GM23338 (cell line): ENCODE data around the gene AKR1D1. TPM values are rescaled to one million over a fixed set of nuclear protein-coding genes. Genes with fewer than 3 reads are reported as not detected.

Source experiments
- ATAC-seq: fragments of 200-7000 bp; cut with Tn5 transposase; 3 replicates; pipeline ENCODE4 v1.9.1; 2020
- DNase-seq: peaks from one replicate; pipeline ENCODE4 v3.0.0-alpha.2; 2015; ENCODE audit warnings: low spot score
- H2AFZ ChIP-seq: fragments of 200-600 bp; sonication (generic); 2 replicates; pipeline ENCODE4 v1.8.0; 2016; ENCODE audit warnings: antibody characterized with exemption, mild to moderate bottlenecking, moderate library complexity
- H3F3A ChIP-seq: fragments of 200-600 bp; sonication (generic); replicated peaks from 2 replicates; pipeline ENCODE4 v1.8.0; 2017; ENCODE audit warnings: antibody characterized with exemption, mixed run types, low read depth
- H3K27ac ChIP-seq: fragments of 200-600 bp; sonication (generic); 2 replicates; pipeline ENCODE4 v1.6.1; 2016; ENCODE audit warnings: low read depth
- H3K27me3 ChIP-seq: fragments of 200-600 bp; sonication (generic); 2 replicates; pipeline ENCODE4 v1.8.0; 2016; ENCODE audit warnings: mild to moderate bottlenecking, mixed run types, moderate library complexity; ENCODE audit not compliant: insufficient read depth
- H3K36me3 ChIP-seq: fragments of 200-600 bp; sonication (generic); 2 replicates; pipeline ENCODE4 v1.8.0; 2016; ENCODE audit warnings: mild to moderate bottlenecking; ENCODE audit not compliant: insufficient read depth
- H3K4me1 ChIP-seq: fragments of 200-600 bp; sonication (generic); 2 replicates; pipeline ENCODE4 v1.8.0; 2016; ENCODE audit warnings: mild to moderate bottlenecking, moderate library complexity; ENCODE audit not compliant: insufficient read depth
- H3K4me2 ChIP-seq: fragments of 200-600 bp; sonication (generic); 2 replicates; pipeline ENCODE4 v1.7.1; 2017; ENCODE audit warnings: mixed run types
- H3K4me3 ChIP-seq: fragments of 200-600 bp; sonication (generic); 2 replicates; pipeline ENCODE4 v1.6.1; 2016; ENCODE audit warnings: mixed run types
- H3K79me2 ChIP-seq: fragments of 200-600 bp; sonication (generic); replicated peaks from 2 replicates; pipeline ENCODE4 v1.8.0; 2017; ENCODE audit warnings: mild to moderate bottlenecking; ENCODE audit not compliant: insufficient read depth
- H3K9me2 ChIP-seq: fragments of 200-600 bp; sonication (generic); 2 replicates; pipeline ENCODE4 v1.8.0; 2017; ENCODE audit not compliant: insufficient read depth
- H4K20me1 ChIP-seq: fragments of 200-600 bp; sonication (generic); replicated peaks from 2 replicates; pipeline ENCODE4 v1.8.0; 2017; ENCODE audit warnings: mild to moderate bottlenecking; ENCODE audit not compliant: insufficient read depth
- H3K27ac Mint-ChIP-seq: 2 replicates; pipeline ENCODE4 v1.8.0; 2020; ENCODE audit warnings: inconsistent platforms, mild to moderate bottlenecking, moderate library complexity, mixed read lengths
- H3K27me3 Mint-ChIP-seq: 3 replicates; pipeline ENCODE4 v1.8.0; 2022; ENCODE audit warnings: low read depth, mild to moderate bottlenecking, moderate library complexity, mixed read lengths, inconsistent platforms; ENCODE audit not compliant: insufficient read depth, poor library complexity
- H3K36me3 Mint-ChIP-seq: 3 replicates; pipeline ENCODE4 v1.8.0; 2021; ENCODE audit warnings: low read depth, mild to moderate bottlenecking, inconsistent platforms, moderate library complexity, mixed read lengths
- H3K4me1 Mint-ChIP-seq: 3 replicates; pipeline ENCODE4 v1.8.0; 2020; ENCODE audit warnings: mild to moderate bottlenecking, inconsistent platforms, mixed read lengths
- H3K4me3 Mint-ChIP-seq: 3 replicates; pipeline ENCODE4 v1.8.0; 2021; ENCODE audit warnings: moderate library complexity, mild to moderate bottlenecking, inconsistent platforms, mixed read lengths
- H3K9me3 Mint-ChIP-seq: 3 replicates; pipeline ENCODE4 v1.8.0; 2020; ENCODE audit warnings: moderate library complexity, mild to moderate bottlenecking, inconsistent platforms, mixed read lengths
- EZH2 ChIP-seq: fragments of 200-600 bp; sonication (generic); IDR thresholded peaks from one replicate; pipeline ENCODE4 v1.8.0; 2017; ENCODE audit warnings: antibody characterized with exemption, mild to moderate bottlenecking, low read depth; ENCODE audit not compliant: unreplicated experiment
- NANOG ChIP-seq: IDR thresholded peaks from 2 replicates; pipeline ENCODE4 v1.6.1; 2016; ENCODE audit warnings: antibody characterized with exemption, borderline replicate concordance
- POLR2AphosphoS5 ChIP-seq: IDR thresholded peaks from 2 replicates; pipeline ENCODE4 v1.6.1; 2016; ENCODE audit warnings: antibody characterized with exemption, low read depth
- STAT1 ChIP-seq: IDR thresholded peaks from one replicate; pipeline ENCODE4 v1.6.1; 2016; ENCODE audit warnings: antibody characterized with exemption; ENCODE audit not compliant: unreplicated experiment
- polyA plus RNA-seq: library from polyadenylated mRNA; unstranded; fragments of >200 nt; fragmentation: Nextera tagmentation; extraction: Ambion mirVana; gene quantifications from 2 replicates; pipeline ENCODE4 v1.2.1, GENCODE V29; 2016
- small RNA-seq: library from RNA; depleted of rRNA; stranded (forward); fragments of <200 nt; gene quantifications from one replicate; pipeline ENCODE3, GENCODE V24; 2014; ENCODE audit warnings: low replicate concordance
- total RNA-seq: library from RNA; depleted of rRNA; stranded (reverse); fragments of >200 nt; shearing (Covaris generic); gene quantifications from 2 replicates; pipeline ENCODE4 v1.2.3, GENCODE V29; 2014; rRNA removed
- TF ChIP-seq, protein P1 (sequence below), 2 experiments: fragments of 200-600 bp in 1 of 2; sonication (generic) in 1 of 2; conservative IDR thresholded peaks; 2 replicates each; pipeline versions ENCODE4 v1.5.1 to v1.6.1; 2016 to 2017; ENCODE audit warnings: antibody characterized with exemption in 2 of 2, low read depth in 2 of 2, mild to moderate bottlenecking in 2 of 2, moderate library complexity in 1 of 2
- TF ChIP-seq, protein P2 (sequence below): fragments of 250-450 bp; sonication (Bioruptor Pico); IDR thresholded peaks from 2 replicates; pipeline ENCODE4 v1.5.0; 2020; ENCODE audit warnings: mild to moderate bottlenecking, moderate library complexity
- TF ChIP-seq, protein P3 (sequence below): IDR thresholded peaks from 2 replicates; pipeline ENCODE4 v1.6.1; 2016; ENCODE audit warnings: antibody characterized with exemption

AKR1D1 gene
- total and polyA plus RNA-seq, 2 experiments from 2014 or later, result 0.14 TPM; not detected in 1

DNA sequence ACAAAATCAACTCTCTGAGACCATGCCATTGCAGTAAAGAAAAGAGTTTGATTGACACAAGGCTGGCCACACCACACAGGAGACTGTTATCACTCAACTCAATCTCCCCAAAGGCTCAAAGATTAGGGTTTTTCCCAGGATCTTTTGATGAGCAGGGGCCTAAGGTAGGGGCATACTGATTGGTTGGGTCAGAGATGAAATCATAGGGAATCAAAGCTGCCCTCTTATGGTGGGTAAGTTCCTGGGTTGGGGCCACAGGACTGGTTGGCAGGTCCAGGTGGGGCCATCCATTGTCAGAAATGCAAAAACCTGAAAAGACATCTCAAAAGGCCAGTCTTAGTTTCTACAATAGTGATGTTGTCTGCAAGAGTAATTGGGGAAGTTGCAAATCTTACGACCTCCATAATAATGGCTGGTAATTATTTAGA lies 91.6 kb downstream of the AKR1D1 start:
- peak overlapping the region; percentile 99 for H3K27ac ChIP-seq
- TF ChIP-seq, protein P1, sequence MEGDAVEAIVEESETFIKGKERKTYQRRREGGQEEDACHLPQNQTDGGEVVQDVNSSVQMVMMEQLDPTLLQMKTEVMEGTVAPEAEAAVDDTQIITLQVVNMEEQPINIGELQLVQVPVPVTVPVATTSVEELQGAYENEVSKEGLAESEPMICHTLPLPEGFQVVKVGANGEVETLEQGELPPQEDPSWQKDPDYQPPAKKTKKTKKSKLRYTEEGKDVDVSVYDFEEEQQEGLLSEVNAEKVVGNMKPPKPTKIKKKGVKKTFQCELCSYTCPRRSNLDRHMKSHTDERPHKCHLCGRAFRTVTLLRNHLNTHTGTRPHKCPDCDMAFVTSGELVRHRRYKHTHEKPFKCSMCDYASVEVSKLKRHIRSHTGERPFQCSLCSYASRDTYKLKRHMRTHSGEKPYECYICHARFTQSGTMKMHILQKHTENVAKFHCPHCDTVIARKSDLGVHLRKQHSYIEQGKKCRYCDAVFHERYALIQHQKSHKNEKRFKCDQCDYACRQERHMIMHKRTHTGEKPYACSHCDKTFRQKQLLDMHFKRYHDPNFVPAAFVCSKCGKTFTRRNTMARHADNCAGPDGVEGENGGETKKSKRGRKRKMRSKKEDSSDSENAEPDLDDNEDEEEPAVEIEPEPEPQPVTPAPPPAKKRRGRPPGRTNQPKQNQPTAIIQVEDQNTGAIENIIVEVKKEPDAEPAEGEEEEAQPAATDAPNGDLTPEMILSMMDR (conservative IDR thresholded peaks at IDR 0.05; ENCODE audit: low read depth in 2 of 2), result peak in 1 of 2 experiments; percentile 32; a peak in 2 of 4 replicates
- TF ChIP-seq POLR2AphosphoS5 (no peak), NANOG (peak; percentile 90), STAT1 (no peak), EZH2 (no peak)
- TF ChIP-seq, protein P2, sequence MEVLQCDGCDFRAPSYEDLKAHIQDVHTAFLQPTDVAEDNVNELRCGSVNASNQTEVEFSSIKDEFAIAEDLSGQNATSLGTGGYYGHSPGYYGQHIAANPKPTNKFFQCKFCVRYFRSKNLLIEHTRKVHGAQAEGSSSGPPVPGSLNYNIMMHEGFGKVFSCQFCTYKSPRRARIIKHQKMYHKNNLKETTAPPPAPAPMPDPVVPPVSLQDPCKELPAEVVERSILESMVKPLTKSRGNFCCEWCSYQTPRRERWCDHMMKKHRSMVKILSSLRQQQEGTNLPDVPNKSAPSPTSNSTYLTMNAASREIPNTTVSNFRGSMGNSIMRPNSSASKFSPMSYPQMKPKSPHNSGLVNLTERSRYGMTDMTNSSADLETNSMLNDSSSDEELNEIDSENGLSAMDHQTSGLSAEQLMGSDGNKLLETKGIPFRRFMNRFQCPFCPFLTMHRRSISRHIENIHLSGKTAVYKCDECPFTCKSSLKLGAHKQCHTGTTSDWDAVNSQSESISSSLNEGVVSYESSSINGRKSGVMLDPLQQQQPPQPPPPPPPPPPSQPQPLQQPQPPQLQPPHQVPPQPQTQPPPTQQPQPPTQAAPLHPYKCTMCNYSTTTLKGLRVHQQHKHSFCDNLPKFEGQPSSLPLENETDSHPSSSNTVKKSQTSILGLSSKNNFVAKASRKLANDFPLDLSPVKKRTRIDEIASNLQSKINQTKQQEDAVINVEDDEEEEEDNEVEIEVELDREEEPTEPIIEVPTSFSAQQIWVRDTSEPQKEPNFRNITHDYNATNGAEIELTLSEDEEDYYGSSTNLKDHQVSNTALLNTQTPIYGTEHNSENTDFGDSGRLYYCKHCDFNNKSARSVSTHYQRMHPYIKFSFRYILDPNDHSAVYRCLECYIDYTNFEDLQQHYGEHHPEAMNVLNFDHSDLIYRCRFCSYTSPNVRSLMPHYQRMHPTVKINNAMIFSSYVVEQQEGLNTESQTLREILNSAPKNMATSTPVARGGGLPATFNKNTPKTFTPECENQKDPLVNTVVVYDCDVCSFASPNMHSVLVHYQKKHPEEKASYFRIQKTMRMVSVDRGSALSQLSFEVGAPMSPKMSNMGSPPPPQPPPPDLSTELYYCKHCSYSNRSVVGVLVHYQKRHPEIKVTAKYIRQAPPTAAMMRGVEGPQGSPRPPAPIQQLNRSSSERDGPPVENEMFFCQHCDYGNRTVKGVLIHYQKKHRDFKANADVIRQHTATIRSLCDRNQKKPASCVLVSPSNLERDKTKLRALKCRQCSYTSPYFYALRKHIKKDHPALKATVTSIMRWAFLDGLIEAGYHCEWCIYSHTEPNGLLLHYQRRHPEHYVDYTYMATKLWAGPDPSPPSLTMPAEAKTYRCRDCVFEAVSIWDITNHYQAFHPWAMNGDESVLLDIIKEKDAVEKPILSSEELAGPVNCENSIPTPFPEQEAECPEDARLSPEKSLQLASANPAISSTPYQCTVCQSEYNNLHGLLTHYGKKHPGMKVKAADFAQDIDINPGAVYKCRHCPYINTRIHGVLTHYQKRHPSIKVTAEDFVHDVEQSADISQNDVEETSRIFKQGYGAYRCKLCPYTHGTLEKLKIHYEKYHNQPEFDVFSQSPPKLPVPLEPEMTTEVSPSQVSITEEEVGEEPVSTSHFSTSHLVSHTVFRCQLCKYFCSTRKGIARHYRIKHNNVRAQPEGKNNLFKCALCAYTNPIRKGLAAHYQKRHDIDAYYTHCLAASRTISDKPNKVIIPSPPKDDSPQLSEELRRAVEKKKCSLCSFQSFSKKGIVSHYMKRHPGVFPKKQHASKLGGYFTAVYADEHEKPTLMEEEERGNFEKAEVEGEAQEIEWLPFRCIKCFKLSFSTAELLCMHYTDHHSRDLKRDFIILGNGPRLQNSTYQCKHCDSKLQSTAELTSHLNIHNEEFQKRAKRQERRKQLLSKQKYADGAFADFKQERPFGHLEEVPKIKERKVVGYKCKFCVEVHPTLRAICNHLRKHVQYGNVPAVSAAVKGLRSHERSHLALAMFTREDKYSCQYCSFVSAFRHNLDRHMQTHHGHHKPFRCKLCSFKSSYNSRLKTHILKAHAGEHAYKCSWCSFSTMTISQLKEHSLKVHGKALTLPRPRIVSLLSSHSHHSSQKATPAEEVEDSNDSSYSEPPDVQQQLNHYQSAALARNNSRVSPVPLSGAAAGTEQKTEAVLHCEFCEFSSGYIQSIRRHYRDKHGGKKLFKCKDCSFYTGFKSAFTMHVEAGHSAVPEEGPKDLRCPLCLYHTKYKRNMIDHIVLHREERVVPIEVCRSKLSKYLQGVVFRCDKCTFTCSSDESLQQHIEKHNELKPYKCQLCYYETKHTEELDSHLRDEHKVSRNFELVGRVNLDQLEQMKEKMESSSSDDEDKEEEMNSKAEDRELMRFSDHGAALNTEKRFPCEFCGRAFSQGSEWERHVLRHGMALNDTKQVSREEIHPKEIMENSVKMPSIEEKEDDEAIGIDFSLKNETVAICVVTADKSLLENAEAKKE, result no peak; the same call in 1 of the 2 replicates
- TF ChIP-seq, protein P3, sequence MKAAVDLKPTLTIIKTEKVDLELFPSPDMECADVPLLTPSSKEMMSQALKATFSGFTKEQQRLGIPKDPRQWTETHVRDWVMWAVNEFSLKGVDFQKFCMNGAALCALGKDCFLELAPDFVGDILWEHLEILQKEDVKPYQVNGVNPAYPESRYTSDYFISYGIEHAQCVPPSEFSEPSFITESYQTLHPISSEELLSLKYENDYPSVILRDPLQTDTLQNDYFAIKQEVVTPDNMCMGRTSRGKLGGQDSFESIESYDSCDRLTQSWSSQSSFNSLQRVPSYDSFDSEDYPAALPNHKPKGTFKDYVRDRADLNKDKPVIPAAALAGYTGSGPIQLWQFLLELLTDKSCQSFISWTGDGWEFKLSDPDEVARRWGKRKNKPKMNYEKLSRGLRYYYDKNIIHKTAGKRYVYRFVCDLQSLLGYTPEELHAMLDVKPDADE, result 0 out of 2 replicates have a peak, but pooled peaks have one; percentile 13
- peaks cover 51% of the 10 kb centered on the region for H3K9me3 Mint-ChIP-seq
- peaks cover under 1% of the 10 kb centered on the region; the same call in 1 of the 2 replicates for H3K9me2 ChIP-seq
- no peak overlapping the region for H3K4me3 ChIP-seq
- H3F3A ChIP-seq, result peaks cover 17% of the 10 kb centered on the region
- peaks cover 53% of the 10 kb centered on the region for H3K36me3 Mint-ChIP-seq
- H3K79me2 ChIP-seq, result no peaks in the 10 kb centered on the region
- peaks cover 6% of the 10 kb centered on the region for H3K36me3 ChIP-seq
- no peaks in the 10 kb centered on the region for H3K27me3 ChIP-seq
- H3K4me1 Mint-ChIP-seq, result peaks cover 48% of the 10 kb centered on the region
- ATAC-seq (peak; percentile 12), DNase-seq (peak; percentile 59)
- peak overlapping the region; percentile 98 for H3K27ac Mint-ChIP-seq
- H3K4me3 Mint-ChIP-seq, result no peak overlapping the region
- H3K4me2 ChIP-seq, result peak overlapping the region; percentile 5
- no peak overlapping the region for H2AFZ ChIP-seq
- H4K20me1 ChIP-seq, result no peaks in the 10 kb centered on the region
- peaks cover 28% of the 10 kb centered on the region for H3K4me1 ChIP-seq
- H3K27me3 Mint-ChIP-seq, result peaks cover 13% of the 10 kb centered on the region

Small RNAs within 50 kb of the gene (small RNA-seq; reads per million reads assigned to genes)
- not detected for gene AC024082.2
- not detected for gene RN7SKP223

Other genes with a start within 250 kb of the AKR1D1 start
- 0.39 and 1.0 TPM in 2 replicates for gene DGKI, start 229.5 kb upstream of the AKR1D1 start, total RNA-seq
- gene DGKI, start 229.5 kb upstream of the AKR1D1 start, polyA plus RNA-seq, result 0.16 and 0.40 TPM in 2 replicates
- gene CREB3L2, start 74.4 kb upstream of the AKR1D1 start, total RNA-seq, result 27.1 and 29.3 TPM in 2 replicates
- gene CREB3L2, start 74.4 kb upstream of the AKR1D1 start, polyA plus RNA-seq, result 12.2 and 14.5 TPM in 2 replicates